H7 (cell line): ENCODE data around the gene ATP13A4. TPM values are rescaled to one million over a fixed set of nuclear protein-coding genes. Genes with fewer than 3 reads are reported as not detected.
A peak's percentile ranks its signal among the peaks of the same experiment; 100 is the strongest.

Experiments used
- DNase-seq: peaks from one replicate; pipeline ENCODE4 v3.0.0; 2012
- H3K27me3 ChIP-seq: 2 replicates; pipeline ENCODE4 v1.6.0; 2011; ENCODE audit warnings: mild to moderate bottlenecking, low read length; ENCODE audit not compliant: control insufficient read depth, insufficient read depth
- H3K36me3 ChIP-seq: replicated peaks from 2 replicates; pipeline ENCODE4 v1.5.1; 2011; ENCODE audit warnings: low read length; ENCODE audit not compliant: control insufficient read depth, insufficient read depth
- H3K4me3 ChIP-seq: 2 replicates; pipeline ENCODE4 v1.5.1; 2011; ENCODE audit warnings: low read depth, mild to moderate bottlenecking, control low read depth, low read length, moderate library complexity; ENCODE audit not compliant: insufficient read depth
- total RNA-seq: library from RNA; depleted of rRNA; stranded (reverse); fragments of >200 nt; shearing (Covaris generic); gene quantifications from 2 replicates; pipeline ENCODE4 v1.2.3, GENCODE V29; 2014

The ATP13A4 gene
- total RNA-seq, 1 experiment from 2014 or later = 0.14 TPM

DNA sequence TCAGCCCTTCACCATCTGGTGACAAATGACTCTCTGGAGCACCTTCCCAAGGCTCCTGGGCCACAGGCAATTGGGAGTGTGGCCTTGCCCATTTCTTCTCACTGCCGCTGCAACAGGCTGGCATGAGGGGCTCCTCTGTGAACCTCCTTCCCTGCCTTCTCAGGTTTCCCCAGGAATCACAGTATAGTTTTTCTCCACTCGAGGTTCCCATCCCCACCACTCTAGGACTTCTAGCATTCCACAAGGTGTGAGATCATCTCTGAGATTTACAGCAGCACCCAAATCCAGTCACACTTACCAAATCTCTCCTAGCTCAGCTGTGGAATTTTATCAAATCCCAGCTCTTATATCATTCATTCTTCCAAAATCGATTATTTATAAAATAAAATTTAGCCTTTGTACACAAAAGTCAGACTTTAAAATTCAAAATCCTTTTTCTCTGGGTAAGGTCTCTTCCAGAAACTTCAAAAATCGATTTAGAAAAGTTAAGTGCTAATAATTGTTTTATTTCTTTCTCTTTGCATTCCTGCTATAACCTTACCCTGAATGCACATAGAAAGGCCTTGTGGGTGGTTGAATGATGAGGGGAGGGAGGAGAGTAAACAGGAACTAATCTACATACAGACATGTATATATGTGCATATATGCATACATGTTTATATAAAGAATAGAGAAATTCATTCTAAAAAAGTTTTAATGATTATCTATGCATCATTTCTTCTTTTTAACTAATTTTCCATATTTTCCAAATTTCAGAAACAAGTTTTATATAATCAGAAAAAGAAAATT, 18.9 kb upstream of the ATP13A4 start:
- H3K36me3 ChIP-seq = no peaks in the 10 kb centered on the region
- DNase-seq = no peak
- no peaks in the 10 kb centered on the region for H3K27me3 ChIP-seq
- no peak overlapping the region for H3K4me3 ChIP-seq

DNA sequence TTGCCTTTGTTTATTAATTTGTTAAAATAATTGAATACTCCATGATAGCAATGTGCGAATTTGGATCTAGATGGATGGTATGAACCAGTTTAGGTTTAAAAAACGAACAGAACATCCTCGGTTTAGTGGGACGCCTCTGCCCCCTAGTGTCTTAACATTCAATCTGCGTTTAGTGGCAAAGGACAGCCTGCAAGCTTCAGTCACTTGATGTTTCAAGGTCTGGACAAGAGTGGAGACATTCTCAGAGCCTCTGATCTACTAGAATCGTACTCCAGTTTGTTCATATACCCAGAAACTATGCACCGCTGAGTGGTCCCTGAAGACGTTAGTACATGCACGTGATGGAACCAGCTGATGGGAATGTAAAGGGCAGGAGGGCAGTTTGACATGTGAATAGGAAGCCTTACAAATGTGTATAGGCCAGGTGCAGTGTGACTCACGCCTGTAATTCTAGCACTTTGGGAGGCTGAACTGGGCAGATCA, 17.8 kb upstream of the ATP13A4 start:
- no peaks in the 10 kb centered on the region for H3K36me3 ChIP-seq
- H3K4me3 ChIP-seq = no peak overlapping the region
- DNase-seq = peak; percentile 33
- H3K27me3 ChIP-seq = no peaks in the 10 kb centered on the region

DNA sequence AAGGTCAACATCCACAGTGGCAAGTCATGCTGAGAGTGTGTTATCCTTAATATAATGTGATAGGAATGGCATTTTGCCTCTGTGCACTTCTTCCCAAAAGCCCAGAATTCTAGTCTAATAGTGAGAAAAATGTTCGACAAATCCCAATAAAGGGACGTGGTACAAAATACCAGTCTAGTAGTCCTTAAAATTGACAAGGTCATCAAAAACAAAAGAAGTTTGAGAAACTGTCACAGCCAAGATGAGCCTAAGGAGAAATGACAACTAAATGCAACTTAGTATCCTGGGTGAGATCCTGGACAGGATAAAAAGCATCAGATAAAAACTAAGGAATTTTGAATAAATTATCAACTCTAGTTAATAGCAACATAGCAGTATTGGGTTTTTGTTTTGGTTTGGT, 14.4 kb upstream of the ATP13A4 start:
- Histone ChIP-seq H3K4me3 (no peak overlapping the region), H3K27me3 (no peaks in the 10 kb centered on the region), H3K36me3 (no peaks in the 10 kb centered on the region)
- no peak for DNase-seq

DNA sequence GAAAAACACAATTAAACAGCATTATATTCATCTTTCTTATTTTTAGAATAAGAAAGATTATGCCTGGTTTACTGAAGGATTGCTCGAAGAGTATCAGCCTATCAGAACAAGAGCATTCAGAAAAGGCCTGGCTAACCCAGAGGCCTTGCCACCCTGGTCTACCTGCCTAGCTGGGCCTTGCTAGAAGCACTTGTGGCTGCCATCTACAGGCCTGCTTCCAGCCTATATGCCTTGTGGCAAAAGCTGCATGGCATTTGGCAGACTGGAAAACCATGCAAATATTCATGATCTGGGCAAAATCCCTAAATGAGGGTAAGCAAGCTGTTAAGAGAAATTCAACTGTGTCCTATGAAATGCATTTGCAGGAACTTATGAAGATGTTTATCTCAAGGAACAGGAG, 9.3 kb upstream of the ATP13A4 start:
- Histone ChIP-seq H3K36me3 (no peaks in the 10 kb centered on the region), H3K27me3 (no peaks in the 10 kb centered on the region), H3K4me3 (no peak overlapping the region)
- peak; percentile 26 for DNase-seq

DNA sequence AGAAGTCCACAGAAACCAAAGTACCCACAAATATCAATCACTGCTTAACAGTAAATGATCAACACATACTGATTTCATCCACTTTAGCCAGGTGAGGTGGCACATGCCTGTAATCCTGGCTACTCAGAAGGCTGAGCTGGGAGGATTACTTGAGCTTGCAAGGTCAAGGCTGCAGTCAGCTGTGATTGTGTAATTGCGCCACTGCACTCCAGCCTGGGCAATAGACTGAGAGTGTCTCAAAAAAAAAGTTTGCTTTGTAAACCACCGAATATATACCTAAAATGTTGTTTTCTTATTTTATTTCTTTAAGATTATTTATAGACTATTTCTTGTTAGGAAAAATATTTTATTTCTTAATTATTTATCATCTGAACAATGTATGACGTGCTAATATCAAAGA, 8.7 kb upstream of the ATP13A4 start:
- no peaks in the 10 kb centered on the region for H3K27me3 ChIP-seq
- no peak for DNase-seq
- H3K36me3 ChIP-seq = no peaks in the 10 kb centered on the region
- no peak overlapping the region for H3K4me3 ChIP-seq

DNA sequence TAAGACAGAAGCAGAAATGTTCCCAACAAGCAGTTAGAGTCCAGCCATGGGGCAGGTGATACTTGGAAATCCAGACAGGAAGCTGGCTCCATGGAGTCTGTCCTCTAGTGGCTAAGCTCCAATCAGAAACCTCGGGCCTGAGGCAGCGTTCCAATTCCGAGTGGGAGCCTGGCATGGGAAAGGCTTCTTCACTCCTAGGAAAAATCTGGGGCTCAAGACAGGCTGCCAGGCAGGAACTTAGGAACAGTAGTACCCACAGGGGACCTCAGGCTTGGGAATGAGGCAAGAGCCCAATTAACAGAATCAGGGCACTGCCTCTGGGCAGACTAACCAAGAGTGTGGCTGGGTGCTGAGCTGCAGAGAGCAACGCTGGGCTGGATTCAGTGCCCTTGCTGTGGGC, 6.2 kb upstream of the ATP13A4 start:
- Histone ChIP-seq H3K27me3 (no peaks in the 10 kb centered on the region), H3K36me3 (no peaks in the 10 kb centered on the region), H3K4me3 (no peak overlapping the region)
- DNase-seq = no peak

DNA sequence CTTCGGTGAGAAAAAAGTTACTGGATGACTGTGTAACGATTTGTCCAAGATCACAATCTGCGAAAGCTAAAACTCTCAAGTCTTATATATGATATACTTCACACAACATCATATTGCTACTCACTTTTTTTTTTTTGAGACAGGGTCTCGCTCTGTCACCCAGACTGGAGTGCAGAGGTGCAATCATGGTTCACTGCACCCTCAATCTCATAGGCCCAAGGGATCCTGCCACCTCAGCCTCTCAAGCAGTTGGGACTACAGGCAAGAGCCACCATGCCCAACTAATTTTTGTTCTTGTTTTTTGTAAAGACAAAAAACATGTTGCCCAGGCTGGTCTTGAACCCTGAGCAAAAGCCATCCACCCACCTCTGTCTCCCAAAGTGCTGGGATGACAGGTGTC, 5.4 kb upstream of the ATP13A4 start:
- H3K4me3 ChIP-seq = no peak overlapping the region
- no peaks in the 10 kb centered on the region for H3K36me3 ChIP-seq
- no peaks in the 10 kb centered on the region for H3K27me3 ChIP-seq
- DNase-seq = no peak

DNA sequence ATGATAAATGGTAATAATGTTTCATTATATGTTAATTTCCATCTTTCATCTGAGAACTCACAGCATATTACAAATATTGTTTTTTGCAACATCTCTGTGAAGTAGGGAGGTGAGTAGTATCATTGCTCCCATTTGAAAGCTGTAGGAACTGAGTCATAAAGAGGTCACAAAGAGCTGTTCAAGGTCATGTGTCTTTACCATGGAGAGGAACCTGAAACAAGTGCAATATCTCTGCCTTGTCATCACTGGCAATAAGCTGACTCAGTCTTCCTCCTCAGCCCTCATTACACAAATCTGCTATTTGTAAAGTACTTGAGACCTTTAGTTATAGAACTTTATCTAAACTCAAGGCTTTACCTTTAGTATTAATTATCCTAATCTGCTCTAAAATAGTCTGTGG, 4.4 kb upstream of the ATP13A4 start:
- no peak for DNase-seq
- no peaks in the 10 kb centered on the region for H3K36me3 ChIP-seq
- H3K27me3 ChIP-seq = no peaks in the 10 kb centered on the region
- no peak overlapping the region for H3K4me3 ChIP-seq

DNA sequence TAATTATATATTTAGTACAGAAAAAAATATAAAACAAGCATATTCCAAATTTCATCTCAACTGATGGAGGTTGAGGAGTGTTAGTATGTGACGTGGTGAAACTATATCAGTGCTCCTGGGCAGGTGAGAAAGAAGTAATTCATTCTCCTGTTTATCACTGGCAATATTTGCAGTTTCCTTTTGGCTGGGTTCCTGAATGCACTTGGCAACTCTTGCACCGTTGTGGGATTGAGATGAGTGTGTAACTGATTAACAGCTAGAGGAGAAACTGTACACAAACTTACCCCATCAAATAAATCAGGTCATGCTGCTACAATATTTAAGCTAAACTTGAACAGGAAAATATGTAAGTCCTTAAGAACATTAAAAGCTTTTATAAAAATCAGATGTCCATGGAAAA, 2.1 kb upstream of the ATP13A4 start:
- no peaks in the 10 kb centered on the region for H3K36me3 ChIP-seq
- H3K27me3 ChIP-seq = no peaks in the 10 kb centered on the region
- no peak overlapping the region for H3K4me3 ChIP-seq
- DNase-seq = no peak

DNA sequence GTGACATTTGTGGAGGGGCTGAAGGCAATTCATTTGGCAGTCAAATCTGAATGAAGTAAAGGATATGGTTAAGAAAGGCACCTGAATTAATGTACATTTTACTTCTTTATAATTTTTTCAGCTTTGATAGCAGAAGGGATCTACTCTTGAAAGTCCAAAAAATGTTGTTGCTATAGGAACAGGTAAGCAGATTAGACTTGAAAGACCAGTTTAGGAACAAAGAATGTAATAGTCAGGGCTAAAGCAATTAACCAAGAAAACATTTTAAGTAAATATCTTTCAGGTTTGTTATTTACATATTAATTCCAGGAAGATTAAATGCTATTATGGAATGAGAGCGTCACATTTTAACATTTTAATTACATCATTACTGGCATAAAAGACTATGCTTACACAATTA, 1.1 kb downstream of the ATP13A4 start:
- H3K36me3 ChIP-seq = no peaks in the 10 kb centered on the region
- no peaks in the 10 kb centered on the region for H3K27me3 ChIP-seq
- no peak for DNase-seq
- H3K4me3 ChIP-seq = no peak overlapping the region

DNA sequence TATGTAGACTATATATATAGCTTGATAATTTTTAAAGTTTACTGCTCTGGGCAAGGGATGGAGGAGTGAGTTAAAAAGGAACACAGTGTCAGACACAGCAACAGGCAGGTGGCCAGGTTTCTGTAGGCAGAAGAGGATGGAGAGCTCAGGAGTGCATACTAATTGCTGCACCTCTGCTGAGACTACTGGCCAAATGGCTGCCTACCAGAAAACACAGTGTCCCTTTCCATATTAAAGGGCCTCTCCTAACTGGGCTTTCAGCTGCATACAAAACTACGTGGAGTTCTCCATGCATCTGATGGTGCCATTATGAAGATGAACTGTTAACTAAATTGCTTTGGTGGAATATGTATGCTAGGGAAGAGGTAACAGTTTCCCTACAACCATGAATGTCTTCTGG, 1.8 kb downstream of the ATP13A4 start:
- Histone ChIP-seq H3K4me3 (no peak overlapping the region), H3K27me3 (no peaks in the 10 kb centered on the region), H3K36me3 (no peaks in the 10 kb centered on the region)
- no peak for DNase-seq

DNA sequence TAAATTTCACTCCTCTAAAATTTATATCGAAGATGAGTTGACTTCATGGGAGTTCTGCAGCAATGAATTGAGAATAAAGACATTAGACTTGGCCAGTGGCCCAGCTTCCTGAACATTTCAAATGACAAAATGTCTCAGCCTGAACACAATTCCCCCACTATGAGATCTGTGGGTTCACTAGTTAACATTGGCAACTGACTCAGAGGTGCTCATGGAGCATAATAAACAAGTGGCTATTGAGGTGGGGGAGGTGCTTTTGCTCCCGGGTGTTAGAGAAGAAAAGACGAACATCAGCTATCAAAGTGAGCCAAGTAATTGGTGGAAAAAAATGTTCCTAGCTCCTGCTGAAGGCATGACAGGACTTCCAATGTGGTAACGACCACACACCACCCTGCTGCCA, 6.3 kb downstream of the ATP13A4 start:
- Histone ChIP-seq H3K36me3 (no peaks in the 10 kb centered on the region), H3K27me3 (no peaks in the 10 kb centered on the region), H3K4me3 (no peak overlapping the region)
- peak; percentile 11 for DNase-seq

DNA sequence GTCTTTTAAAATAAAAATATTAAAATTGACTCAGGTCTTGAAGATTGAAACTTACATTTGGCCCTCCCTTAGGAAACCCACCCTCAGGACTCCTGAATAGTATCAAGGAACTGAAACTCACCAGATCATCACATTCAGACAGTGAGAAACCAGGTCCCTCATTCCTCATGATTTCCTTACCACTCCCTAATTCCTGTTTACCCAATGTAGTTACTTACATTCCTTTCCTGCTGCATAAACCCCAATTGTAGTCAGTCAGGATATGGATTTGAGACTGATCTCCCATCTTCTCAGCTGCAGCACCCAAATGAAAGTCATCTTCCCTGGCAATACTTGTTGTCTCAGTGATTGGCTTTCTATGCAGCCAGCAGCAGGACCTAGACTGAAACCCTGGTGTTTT, 8.6 kb downstream of the ATP13A4 start:
- no peaks in the 10 kb centered on the region for H3K36me3 ChIP-seq
- H3K27me3 ChIP-seq = no peaks in the 10 kb centered on the region
- no peak for DNase-seq
- no peak overlapping the region for H3K4me3 ChIP-seq

DNA sequence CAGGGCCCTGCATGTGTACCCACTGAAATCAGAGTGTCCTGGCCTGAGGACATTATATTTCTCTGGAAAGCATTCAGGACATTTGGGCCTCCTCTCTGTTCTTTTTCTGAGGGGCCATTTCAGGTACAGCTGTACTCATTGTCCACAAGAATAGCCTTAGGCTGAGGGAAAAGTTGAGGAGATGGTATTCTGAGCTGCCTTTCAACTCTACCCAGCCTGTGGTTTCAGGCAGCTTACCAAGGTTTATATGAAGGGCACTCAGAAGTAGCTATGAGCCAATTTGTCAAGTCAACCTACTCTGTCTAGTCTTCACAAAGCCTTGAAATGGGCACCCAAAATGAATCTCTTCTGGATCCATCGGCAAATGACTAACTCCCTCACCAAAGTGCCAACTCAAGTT, 9.4 kb downstream of the ATP13A4 start:
- no peak for DNase-seq
- Histone ChIP-seq H3K4me3 (no peak overlapping the region), H3K36me3 (no peaks in the 10 kb centered on the region), H3K27me3 (no peaks in the 10 kb centered on the region)

DNA sequence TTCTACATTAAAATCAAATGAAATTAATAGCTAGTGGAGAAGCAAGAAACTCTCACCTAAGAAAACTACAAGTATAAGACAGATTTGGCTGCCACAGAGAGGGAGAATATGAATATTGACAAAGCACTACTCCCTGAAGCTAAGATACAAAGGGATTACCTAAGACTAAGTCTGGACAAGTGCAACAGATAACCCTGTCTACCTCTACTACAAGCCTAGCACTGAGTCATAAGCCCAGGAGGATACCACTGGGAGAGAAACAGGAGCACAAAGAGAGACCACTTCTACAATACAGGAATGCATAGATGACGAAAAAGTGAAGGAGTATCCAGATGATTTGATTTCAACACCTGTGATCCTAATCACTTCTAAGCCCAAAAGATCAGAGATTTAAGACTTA, 10.4 kb downstream of the ATP13A4 start:
- no peaks in the 10 kb centered on the region for H3K36me3 ChIP-seq
- H3K27me3 ChIP-seq = no peaks in the 10 kb centered on the region
- H3K4me3 ChIP-seq = no peak overlapping the region
- no peak for DNase-seq
